Stimulated activated memory B cell treated with anti-CD40 and anti-IgM and Interleukin-4, amounts not matched to agents 10 μg/mL and 1 μg/mL and 100 μg/mL, for 72 hours (primary cell): ENCODE measurements around the gene SIGLEC9.
"Not testable (repeated sequence)": the region's sequence is repeated elsewhere in the genome, so short reads cannot be mapped to it uniquely, and the experiment has no call there.

Experiments used
- ATAC-seq: fragments of 150-1000 bp; cut with Tn5 transposase; 2 replicates; pipeline ENCODE4 v1.10.0; 2021
- H3K27ac Mint-ChIP-seq: one replicate; pipeline ENCODE4 v1.8.0; 2022; ENCODE audit warnings: mild to moderate bottlenecking, mixed read lengths
- H3K27me3 Mint-ChIP-seq: one replicate; pipeline ENCODE4 v1.8.0; 2022; ENCODE audit warnings: mixed read lengths
- H3K36me3 Mint-ChIP-seq: one replicate; pipeline ENCODE4 v1.8.0; 2022; ENCODE audit warnings: mixed read lengths
- H3K4me1 Mint-ChIP-seq: one replicate; pipeline ENCODE4 v1.8.0; 2022; ENCODE audit warnings: mixed read lengths
- H3K4me3 Mint-ChIP-seq: one replicate; pipeline ENCODE4 v1.8.0; 2022; ENCODE audit warnings: mild to moderate bottlenecking, moderate library complexity, mixed read lengths
- H3K9me3 Mint-ChIP-seq: one replicate; pipeline ENCODE4 v1.8.0; 2022; ENCODE audit warnings: mixed read lengths

Gene SIGLEC9

DNA sequence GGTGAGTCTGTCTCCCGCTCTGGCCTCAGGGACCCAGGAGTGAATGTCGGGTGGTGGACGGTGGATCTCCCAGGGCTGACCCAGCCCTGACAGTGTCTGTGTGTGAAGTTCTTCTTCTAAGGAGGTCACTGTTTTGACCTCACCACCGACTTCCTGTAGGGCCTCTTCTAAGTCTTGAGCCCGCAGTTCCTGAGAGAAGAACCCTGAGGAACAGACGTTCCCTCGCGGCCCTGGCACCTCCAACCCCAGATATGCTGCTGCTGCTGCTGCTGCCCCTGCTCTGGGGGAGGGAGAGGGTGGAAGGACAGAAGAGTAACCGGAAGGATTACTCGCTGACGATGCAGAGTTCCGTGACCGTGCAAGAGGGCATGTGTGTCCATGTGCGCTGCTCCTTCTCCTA is 17.4 kb downstream of the SIGLEC9 start, which contains the start of gene SIGLEC7:
Gene SIGLEC7 (plus strand): TSS at position 183 of the 400 bp plus-strand sequence. CDS start 69 bp downstream, at position 252.
- Mint-ChIP-seq H3K27me3 (peaks cover 56% of the 10 kb centered on the region), H3K4me3 (no peak within 1 kb of the TSS), H3K36me3 (no peaks in the 10 kb centered on the region), H3K27ac (no peak within 1 kb of the TSS), H3K4me1 (peaks cover 19% of the 10 kb centered on the region), H3K9me3 (peaks cover 4% of the 10 kb centered on the region)
- no peak for ATAC-seq

DNA sequence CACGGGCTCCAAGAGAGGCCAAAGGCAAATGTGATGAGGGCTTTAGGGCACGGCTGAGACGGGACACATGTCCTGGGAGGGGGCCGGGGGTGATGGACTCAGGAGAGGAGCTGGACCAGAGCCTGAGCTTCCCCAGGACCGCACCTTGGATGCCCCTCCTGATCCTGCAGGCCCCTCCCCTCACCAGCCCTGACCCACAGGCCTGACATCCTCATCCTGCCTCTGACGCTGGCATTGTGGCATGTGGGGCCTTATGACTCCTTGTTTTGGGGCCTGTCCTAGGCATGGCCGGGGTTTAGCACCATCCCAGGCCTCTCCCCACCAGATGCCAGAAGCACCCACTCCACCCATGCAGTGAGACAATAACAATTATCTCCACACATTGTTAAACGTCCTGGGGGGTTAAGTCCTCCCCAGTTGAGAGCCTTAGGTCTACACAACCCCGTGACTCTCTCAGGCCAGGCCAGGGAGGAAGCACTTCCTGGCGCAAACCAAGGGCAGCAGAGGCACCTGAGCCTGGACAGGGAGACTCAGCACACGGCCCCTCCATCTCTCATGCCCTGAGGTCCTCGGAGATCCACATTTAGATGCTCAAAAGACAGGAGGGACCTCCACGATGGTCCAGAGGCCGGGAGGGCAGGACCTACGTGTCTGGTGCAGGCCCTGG is 18.2 kb downstream of the SIGLEC9 start:
- H3K36me3 Mint-ChIP-seq, ATAC-seq, H3K27ac Mint-ChIP-seq, H3K9me3 Mint-ChIP-seq, H3K4me3 Mint-ChIP-seq: not testable (repeated sequence)
- Mint-ChIP-seq H3K4me1 (peaks cover 12% of the 10 kb centered on the region), H3K27me3 (peaks cover 47% of the 10 kb centered on the region)

DNA sequence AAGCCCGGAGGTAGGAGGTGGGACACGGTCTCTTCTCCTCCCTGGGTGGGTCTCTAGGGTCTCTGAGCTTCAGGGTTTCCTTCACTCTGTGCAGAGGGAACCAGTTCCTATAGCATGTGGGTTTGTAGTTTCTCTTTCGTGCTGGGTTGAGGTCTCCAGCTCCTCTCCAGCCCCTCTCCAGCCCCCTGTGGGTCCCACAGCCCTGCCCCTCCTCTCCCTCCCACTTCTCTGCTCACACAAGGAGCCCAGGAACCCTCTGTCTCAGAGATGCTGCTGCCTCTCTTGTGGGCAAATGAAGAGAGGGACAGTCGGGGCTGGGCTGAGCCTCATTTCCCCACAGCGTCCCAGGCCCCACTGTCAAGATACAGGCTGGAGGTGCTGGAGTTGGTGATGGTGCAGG is 18.8 kb downstream of the SIGLEC9 start:
- Mint-ChIP-seq H3K4me1 (peaks cover 12% of the 10 kb centered on the region), H3K27ac (no peak overlapping the region), H3K4me3 (no peak overlapping the region), H3K27me3 (peaks cover 45% of the 10 kb centered on the region), H3K36me3 (no peaks in the 10 kb centered on the region), H3K9me3 (no peaks in the 10 kb centered on the region)
- ATAC-seq: no peak

DNA sequence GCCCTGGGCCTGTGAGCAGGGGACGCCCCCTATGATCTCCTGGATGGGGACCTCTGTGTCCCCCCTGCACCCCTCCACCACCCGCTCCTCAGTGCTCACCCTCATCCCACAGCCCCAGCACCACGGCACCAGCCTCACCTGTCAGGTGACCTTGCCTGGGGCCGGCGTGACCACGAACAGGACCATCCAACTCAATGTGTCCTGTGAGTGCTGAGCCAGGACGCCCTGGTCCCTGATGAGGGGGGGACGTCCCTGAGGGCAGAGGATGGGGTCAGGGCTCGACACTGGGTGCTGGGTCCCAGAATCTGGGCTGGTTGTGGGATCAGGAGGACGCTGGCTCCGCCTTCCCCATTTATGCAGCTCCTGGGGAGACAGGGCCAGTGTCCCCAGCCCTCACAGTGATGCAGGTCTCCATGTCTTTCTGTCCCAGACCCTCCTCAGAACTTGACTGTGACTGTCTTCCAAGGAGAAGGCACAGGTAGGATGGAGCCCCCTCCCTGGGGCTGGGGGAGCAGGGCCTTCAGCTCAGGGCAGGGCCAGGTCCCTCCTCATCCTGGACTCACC is 19.9 kb downstream of the SIGLEC9 start:
- H3K4me1 Mint-ChIP-seq: peaks cover 8% of the 10 kb centered on the region
- no peak for ATAC-seq
- no peaks in the 10 kb centered on the region for H3K36me3 Mint-ChIP-seq
- H3K9me3 Mint-ChIP-seq: no peaks in the 10 kb centered on the region
- H3K27ac Mint-ChIP-seq: no peak overlapping the region
- peaks cover 45% of the 10 kb centered on the region for H3K27me3 Mint-ChIP-seq
- H3K4me3 Mint-ChIP-seq: no peak overlapping the region

DNA sequence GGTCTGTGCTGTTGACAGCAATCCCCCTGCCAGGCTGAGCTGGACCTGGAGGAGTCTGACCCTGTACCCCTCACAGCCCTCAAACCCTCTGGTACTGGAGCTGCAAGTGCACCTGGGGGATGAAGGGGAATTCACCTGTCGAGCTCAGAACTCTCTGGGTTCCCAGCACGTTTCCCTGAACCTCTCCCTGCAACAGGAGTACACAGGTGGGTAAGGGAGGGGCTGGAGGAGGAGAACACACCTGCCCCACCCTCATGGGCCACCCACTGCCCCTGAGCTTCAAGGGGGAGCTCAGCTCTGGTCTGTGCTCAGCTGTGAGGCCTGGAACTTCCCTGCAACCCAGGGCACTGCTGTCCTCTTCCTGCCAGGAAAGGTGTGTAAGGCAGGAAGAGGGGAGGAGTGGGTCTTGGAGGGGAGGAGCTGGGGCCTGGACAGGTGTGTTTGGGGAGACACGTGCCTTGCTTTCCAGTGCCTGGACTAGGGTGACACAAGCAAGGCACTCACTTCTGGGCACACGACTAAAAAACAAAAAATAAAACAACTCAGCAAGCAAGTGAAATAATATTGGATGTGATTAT is 21.3 kb downstream of the SIGLEC9 start:
- Mint-ChIP-seq H3K4me3 (no peak overlapping the region), H3K27ac (no peak overlapping the region), H3K4me1 (no peaks in the 10 kb centered on the region), H3K27me3 (peaks cover 45% of the 10 kb centered on the region), H3K36me3 (no peaks in the 10 kb centered on the region), H3K9me3 (peaks cover 5% of the 10 kb centered on the region)
- no peak for ATAC-seq

DNA sequence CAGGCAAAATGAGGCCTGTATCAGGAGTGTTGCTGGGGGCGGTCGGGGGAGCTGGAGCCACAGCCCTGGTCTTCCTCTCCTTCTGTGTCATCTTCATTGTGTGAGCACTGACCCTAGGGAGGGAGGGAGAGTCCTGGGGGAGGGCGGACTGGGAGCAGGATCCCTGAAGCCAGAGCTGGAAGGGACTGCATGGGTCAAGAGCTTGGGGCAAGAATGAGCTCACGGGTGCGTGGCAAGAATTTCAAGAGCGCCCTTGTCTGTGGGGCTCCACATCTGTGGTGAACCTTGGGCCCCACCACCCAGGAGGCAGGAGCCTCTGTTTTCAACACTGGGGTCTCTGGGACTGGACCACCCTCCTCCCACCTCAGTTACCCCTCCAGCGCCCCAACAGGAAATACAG is 22.0 kb downstream of the SIGLEC9 start:
- Mint-ChIP-seq H3K27me3 (peaks cover 50% of the 10 kb centered on the region), H3K36me3 (no peaks in the 10 kb centered on the region), H3K27ac (no peak overlapping the region), H3K4me3 (no peak overlapping the region), H3K9me3 (peaks cover 5% of the 10 kb centered on the region), H3K4me1 (no peaks in the 10 kb centered on the region)
- ATAC-seq: no peak

DNA sequence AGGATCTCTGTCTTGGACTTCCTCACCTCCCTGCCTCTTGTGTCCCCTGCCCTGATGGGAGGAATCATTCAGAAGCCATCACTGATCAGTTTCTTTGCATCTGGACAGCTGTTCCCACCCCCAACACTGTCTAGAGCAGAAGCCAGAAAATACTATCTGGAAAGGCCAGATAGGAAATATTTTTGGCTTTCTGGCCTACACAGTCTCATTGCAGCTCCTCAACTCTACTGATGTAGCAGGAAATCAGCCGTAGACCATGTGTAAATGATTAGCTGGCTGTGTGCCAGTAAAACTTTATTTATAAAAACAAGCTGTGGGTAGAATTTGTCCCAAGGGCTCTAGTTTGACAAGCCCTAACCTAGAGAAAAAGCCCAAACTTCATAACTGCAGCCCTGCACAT is 23.0 kb downstream of the SIGLEC9 start:
- H3K4me3 Mint-ChIP-seq: no peak overlapping the region
- peaks cover 53% of the 10 kb centered on the region for H3K27me3 Mint-ChIP-seq
- no peaks in the 10 kb centered on the region for H3K36me3 Mint-ChIP-seq
- no peak overlapping the region for H3K27ac Mint-ChIP-seq
- H3K4me1 Mint-ChIP-seq: no peaks in the 10 kb centered on the region
- ATAC-seq: no peak
- H3K9me3 Mint-ChIP-seq: peaks cover 5% of the 10 kb centered on the region

DNA sequence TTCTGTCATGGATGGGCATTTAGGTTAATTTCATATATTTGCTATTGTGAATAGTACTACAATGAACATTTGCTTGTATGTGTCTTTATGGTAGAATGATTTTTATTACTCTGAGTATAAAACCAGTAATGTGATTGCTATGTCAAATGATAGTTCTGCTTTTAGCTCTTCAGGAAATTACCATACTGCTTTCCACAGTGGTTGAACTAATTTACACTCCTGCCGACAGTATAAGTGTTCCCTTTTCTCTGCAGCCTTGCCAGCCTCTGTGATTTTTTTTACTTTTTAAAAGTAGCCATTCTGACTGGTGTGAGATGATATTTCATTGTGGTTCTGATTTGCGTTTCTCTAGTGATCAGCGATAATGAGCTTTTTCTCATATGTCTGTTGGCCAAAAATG is 23.9 kb downstream of the SIGLEC9 start:
- no peak for ATAC-seq
- H3K36me3 Mint-ChIP-seq: no peaks in the 10 kb centered on the region
- H3K4me1 Mint-ChIP-seq: no peaks in the 10 kb centered on the region
- H3K4me3 Mint-ChIP-seq: no peak overlapping the region
- H3K27ac Mint-ChIP-seq: no peak overlapping the region
- peaks cover 5% of the 10 kb centered on the region for H3K9me3 Mint-ChIP-seq
- peaks cover 60% of the 10 kb centered on the region for H3K27me3 Mint-ChIP-seq

DNA sequence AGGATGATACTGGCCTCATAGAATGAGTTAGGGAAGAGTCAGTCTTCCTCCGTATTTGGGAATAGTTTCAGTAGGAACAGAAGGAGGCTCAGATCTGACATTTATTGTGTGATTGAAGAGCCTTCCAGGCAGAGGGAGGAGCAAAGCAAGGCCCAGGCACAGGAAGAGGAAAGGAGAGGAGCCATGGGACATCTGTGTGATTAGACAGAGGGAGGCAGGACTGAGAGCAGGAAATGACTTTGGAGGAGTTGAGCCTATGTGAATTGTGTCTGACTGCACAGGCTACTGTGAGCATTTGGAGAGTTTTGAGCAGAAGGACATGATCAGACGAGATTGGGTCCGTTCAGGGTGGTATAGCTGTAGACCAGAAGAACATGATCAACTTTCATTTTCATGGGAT is 25.9 kb downstream of the SIGLEC9 start:
- H3K27me3 Mint-ChIP-seq: peaks cover 60% of the 10 kb centered on the region

DNA sequence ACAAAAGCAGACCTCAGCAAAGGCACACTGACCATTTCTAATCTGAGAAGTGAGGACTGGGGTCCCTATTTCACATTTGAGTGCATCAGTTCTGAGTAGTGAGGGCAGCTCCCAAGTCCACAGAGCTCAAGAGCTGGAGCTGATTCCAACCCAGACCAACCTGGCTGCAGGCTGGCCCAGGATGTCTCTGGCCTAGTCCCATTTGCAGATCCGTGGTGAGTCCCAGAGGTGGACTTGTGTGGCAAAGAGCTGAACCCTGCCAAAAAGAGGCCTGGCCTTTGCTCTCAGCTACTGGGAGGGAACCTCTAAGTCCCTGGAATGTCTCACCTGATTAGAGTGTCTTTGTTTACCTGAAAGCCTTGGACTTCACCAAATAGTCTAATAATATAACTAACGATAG is 32.0 kb downstream of the SIGLEC9 start:
- H3K4me3 Mint-ChIP-seq: no peak overlapping the region
- ATAC-seq: no peak
- peaks cover 49% of the 10 kb centered on the region for H3K27me3 Mint-ChIP-seq
- H3K4me1 Mint-ChIP-seq: no peaks in the 10 kb centered on the region
- H3K27ac Mint-ChIP-seq: no peak overlapping the region
- no peaks in the 10 kb centered on the region for H3K36me3 Mint-ChIP-seq
- no peaks in the 10 kb centered on the region for H3K9me3 Mint-ChIP-seq

More for the DNA sequence above, 25.9 kb downstream of the SIGLEC9 start:
- Mint-ChIP-seq H3K4me3 (no peak overlapping the region), H3K27ac (no peak overlapping the region), H3K4me1 (no peaks in the 10 kb centered on the region), H3K9me3 (peaks cover 5% of the 10 kb centered on the region), H3K36me3 (no peaks in the 10 kb centered on the region)
- no peak for ATAC-seq

DNA sequence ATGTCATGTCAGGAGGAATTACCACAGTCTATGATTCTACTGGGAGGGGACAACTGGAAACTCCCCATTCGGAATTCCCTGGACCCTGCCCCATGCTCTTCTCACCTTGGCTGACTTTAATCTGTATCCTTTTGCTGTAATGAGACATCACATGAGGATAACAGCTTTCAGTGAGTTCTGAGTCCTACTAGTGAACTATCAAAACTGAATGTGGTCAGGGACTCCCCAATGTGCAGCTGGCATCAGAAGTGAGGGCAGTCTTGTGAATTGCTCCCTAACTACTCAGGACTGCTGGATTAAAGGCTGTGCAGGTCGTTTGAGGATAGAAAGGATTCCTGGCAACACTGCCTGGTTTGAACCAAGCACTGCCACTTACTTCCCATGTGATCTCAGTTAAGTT is 32.6 kb downstream of the SIGLEC9 start:
- no peaks in the 10 kb centered on the region for H3K4me1 Mint-ChIP-seq
- H3K27me3 Mint-ChIP-seq: peaks cover 44% of the 10 kb centered on the region
- no peaks in the 10 kb centered on the region for H3K9me3 Mint-ChIP-seq
- H3K27ac Mint-ChIP-seq: no peak overlapping the region
- no peak for ATAC-seq
- H3K4me3 Mint-ChIP-seq: no peak overlapping the region
- no peaks in the 10 kb centered on the region for H3K36me3 Mint-ChIP-seq

DNA sequence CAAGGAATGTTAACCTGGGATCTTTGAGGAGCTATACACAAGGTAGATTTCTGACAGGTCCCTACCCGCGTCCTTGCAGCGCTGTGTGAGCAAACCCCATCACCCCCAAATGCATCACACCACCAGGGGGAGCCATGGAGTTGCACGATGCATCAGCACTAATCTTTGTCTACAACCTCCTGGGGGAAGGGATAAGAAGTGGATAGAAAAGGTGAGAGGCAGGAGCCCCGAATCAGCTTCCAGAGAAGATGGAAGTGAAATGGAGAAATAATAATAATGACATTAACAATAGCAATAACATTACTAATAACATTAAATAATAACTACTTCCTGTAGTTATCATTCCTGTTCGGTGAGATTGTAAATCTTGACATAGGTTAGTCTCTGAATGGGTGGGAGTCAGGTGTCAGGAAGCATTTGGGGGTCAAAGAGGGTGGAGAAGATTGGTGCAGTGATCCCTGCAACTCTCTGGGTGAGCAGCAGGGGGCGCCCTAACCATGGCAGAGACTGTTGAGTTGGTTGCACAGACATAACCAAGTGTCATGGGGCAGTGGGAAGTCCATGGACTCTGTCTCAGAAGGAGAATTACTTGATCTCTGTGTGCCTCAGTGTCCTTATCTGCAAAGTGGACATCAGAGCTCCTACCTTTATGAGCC is 33.9 kb downstream of the SIGLEC9 start:
- ATAC-seq: no peak
- H3K9me3 Mint-ChIP-seq: no peaks in the 10 kb centered on the region
- peaks cover 30% of the 10 kb centered on the region for H3K27me3 Mint-ChIP-seq
- no peaks in the 10 kb centered on the region for H3K36me3 Mint-ChIP-seq
- H3K4me3 Mint-ChIP-seq: no peak overlapping the region
- no peak overlapping the region for H3K27ac Mint-ChIP-seq
- H3K4me1 Mint-ChIP-seq: no peaks in the 10 kb centered on the region

DNA sequence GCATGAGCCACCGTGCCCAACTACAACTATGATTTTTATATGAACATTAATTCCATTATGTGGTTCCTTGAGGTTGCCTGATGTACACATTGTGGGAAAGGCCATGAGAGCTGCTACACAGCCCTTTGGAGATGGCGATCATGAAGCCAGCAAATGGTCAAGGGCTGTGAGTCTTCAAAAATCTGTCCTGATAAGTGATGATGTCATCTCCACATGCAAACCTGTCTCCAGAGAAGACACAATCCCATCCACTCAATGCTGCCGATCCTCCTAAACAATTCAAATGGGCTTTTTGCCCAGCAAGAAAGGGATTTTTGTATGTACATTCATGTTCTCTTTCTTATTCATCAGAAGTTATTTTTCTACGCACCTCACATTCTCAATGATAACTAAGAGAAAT is 35.0 kb downstream of the SIGLEC9 start:
- ATAC-seq: no peak
- H3K4me3 Mint-ChIP-seq: no peak overlapping the region
- no peaks in the 10 kb centered on the region for H3K36me3 Mint-ChIP-seq
- H3K4me1 Mint-ChIP-seq: no peaks in the 10 kb centered on the region
- H3K27me3 Mint-ChIP-seq: peaks cover 20% of the 10 kb centered on the region
- no peak overlapping the region for H3K27ac Mint-ChIP-seq
- no peaks in the 10 kb centered on the region for H3K9me3 Mint-ChIP-seq

DNA sequence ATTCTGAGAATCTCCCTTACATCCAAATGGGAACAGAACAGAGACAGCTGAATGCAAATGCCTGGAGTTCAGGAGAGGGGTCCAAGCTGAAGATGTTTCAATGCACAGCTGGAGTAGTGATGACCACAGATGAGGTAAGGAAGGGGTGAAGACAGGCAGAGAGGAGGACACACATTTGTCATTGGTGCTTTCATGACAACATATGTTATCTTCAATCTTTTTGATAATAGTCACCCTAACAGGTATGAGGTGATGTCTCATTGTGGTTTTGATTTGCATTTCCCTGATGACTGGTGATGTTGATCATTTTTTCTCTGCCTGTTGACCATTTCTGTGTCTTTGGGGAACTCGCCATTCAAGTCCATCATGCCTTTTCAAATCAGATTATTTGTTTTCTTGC is 36.6 kb downstream of the SIGLEC9 start:
- H3K36me3 Mint-ChIP-seq: no peaks in the 10 kb centered on the region
- no peaks in the 10 kb centered on the region for H3K4me1 Mint-ChIP-seq
- H3K27me3 Mint-ChIP-seq: peaks cover 11% of the 10 kb centered on the region
- H3K27ac Mint-ChIP-seq: no peak overlapping the region
- H3K4me3 Mint-ChIP-seq: no peak overlapping the region
- no peak for ATAC-seq
- no peaks in the 10 kb centered on the region for H3K9me3 Mint-ChIP-seq

DNA sequence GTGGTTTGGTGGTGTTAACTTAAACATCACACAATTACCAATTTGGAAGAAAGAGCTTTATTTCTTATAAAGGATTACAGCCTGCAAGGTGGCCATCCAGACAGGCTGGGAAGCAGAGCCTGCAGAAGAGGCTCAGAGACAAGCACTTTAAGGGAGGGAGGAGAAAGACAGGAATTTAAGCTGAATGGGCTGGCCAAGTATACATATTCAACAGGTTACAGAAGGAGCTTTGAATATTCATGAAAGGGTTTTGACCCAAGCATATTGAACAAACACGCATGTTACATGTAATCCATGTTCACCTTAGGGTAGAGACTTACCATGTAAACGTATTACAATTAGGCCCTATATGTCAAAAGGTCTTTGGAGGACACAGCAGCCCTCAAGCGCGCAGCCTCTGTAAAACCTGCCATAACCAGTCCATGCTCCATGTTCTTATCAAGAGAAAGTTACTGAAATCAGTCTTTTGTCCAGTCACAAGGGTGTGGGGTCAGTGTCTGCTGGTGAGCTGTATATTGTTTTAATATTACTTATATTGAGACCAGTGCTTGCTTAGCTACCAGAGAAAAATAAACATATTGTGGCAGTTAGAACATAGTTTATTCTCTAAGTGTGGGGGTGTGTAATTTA is 37.3 kb downstream of the SIGLEC9 start:
- Mint-ChIP-seq H3K36me3 (no peaks in the 10 kb centered on the region), H3K27ac (no peak overlapping the region)

More for the DNA sequence above, 37.3 kb downstream of the SIGLEC9 start:
- Mint-ChIP-seq H3K27me3 (peaks cover 17% of the 10 kb centered on the region), H3K9me3 (no peaks in the 10 kb centered on the region), H3K4me1 (peaks cover 3% of the 10 kb centered on the region), H3K4me3 (no peak overlapping the region)
- ATAC-seq: no peak
